Skeletal muscle tissue (tissue), 4 donors: ENCODE data around the gene SLC8B1. TPM values are rescaled to one million over a fixed set of nuclear protein-coding genes. Genes with fewer than 3 reads are reported as not detected.

Source experiments
- H3K27ac ChIP-seq: one replicate; pipeline ENCODE4 v1.7.0; 2013; ENCODE audit warnings: mild to moderate bottlenecking, low read depth, low read length, inconsistent platforms
- H3K27me3 ChIP-seq, 3 donors: one replicate each; pipeline ENCODE4 v1.7.0; 2013; ENCODE audit warnings: low read length in 3 of 3; ENCODE audit not compliant: control insufficient read depth in 3 of 3, insufficient read depth in 3 of 3
- H3K36me3 ChIP-seq, 3 donors: one replicate each; pipeline ENCODE4 v1.7.0; 2013; ENCODE audit warnings: low read length in 3 of 3; ENCODE audit not compliant: control insufficient read depth in 3 of 3, insufficient read depth in 3 of 3
- H3K4me1 ChIP-seq, 3 donors: one replicate each; pipeline ENCODE4 v1.7.0; 2013; ENCODE audit warnings: low read length in 3 of 3, mild to moderate bottlenecking in 3 of 3; ENCODE audit not compliant: control insufficient read depth in 3 of 3, insufficient read depth in 3 of 3
- H3K4me3 ChIP-seq, 3 donors: one replicate each; pipeline ENCODE4 v1.7.0; 2013; ENCODE audit warnings: low read length in 3 of 3
- H3K9ac ChIP-seq, 3 donors: one replicate each; pipeline ENCODE4 v1.7.0; 2013; ENCODE audit warnings: low read length in 3 of 3, mild to moderate bottlenecking in 3 of 3, moderate library complexity in 2 of 3, low read depth in 1 of 3
- H3K9me3 ChIP-seq, 3 donors: one replicate each; pipeline ENCODE4 v1.7.0; 2013; ENCODE audit warnings: low read length in 3 of 3; ENCODE audit not compliant: control insufficient read depth in 3 of 3
- total RNA-seq: library from RNA; depleted of rRNA; stranded (reverse); fragments of >200 nt; gene quantifications from one replicate; pipeline ENCODE4 v1.2.3, GENCODE V29; 2014
- donor health status: Osteomylitis.

SLC8B1 gene
- total RNA-seq, 1 donor from 2014 or later = 8.4 TPM

GRCh38 chr12:113278141-113278540 is 56.8 kb downstream of the SLC8B1 start:
- Histone ChIP-seq H3K9me3 (no peaks in the 10 kb centered on the region), H3K27me3 (no peaks in the 10 kb centered on the region), H3K36me3 (peaks cover 54 to 64% (median 61%) of the 10 kb centered on the region in 3 donors), H3K9ac (no peak overlapping the region), H3K4me1 (peaks cover 2 to 7% (median 3%) of the 10 kb centered on the region in 3 donors), H3K4me3 (no peak overlapping the region), H3K27ac (no peak overlapping the region)

DNA sequence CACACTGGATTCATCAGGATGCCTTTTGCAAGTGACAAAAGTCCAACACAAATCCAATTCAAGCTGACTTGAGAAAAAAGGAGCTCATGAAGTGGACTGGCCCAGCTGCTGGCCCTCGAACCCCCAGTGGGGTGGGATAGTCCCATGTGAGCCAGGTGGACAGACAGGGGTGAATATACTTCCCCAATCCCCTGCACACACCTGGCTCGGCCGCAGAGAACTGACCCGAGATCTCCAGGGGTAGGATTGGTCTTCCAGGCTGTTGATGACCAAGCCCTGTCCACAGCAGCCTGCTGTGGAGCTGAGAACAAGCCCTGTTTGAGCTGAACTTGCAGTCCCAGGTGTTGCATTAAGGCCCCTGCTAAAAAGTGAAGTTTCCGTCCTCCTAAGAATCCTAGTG is 57.4 kb downstream of the SLC8B1 start:
- Histone ChIP-seq H3K4me3 (no peak overlapping the region), H3K9me3 (no peaks in the 10 kb centered on the region), H3K27me3 (no peaks in the 10 kb centered on the region), H3K27ac (no peak overlapping the region), H3K36me3 (peaks cover 61 to 70% (median 63%) of the 10 kb centered on the region in 3 donors), H3K4me1 (peaks cover 8 to 13% (median 9%) of the 10 kb centered on the region in 3 donors), H3K9ac (no peak overlapping the region)

DNA sequence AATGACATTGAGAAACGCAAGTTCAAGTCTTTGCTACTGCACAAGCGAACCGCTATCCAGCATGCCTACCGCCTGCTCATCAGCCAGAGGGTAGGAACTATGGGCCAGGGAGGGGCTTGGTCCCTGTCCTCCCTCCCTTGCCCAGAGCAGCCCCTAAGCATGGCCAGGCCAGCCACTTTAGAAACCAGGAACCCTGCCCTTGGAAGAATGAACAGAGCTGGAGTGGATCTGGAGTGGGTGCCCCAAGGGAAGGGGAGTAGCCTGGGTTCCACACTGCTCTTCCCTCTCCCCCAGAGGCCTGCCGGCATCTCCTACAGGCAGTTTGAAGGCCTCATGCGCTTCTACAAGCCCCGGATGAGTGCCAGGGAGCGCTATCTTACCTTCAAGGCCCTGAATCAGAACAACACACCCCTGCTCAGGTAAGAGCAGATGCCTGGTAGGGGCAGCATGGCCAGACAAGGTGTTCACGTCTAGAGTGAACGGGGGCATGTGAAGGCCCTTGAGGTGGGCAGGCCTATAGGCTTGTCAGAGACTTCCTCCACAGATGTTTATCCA is 57.9 kb downstream of the SLC8B1 start:
- Histone ChIP-seq H3K36me3 (peaks cover 63 to 71% (median 63%) of the 10 kb centered on the region in 3 donors), H3K9ac (no peak overlapping the region), H3K4me3 (no peak overlapping the region), H3K27ac (no peak overlapping the region), H3K9me3 (no peaks in the 10 kb centered on the region), H3K27me3 (no peaks in the 10 kb centered on the region), H3K4me1 (peaks cover 13 to 17% (median 14%) of the 10 kb centered on the region in 3 donors)

- no peaks in the 10 kb centered on the region for H3K27me3 ChIP-seq
- H3K36me3 ChIP-seq = peaks cover 63 to 68% (median 64%) of the 10 kb centered on the region in 3 donors
Measured at GRCh38 chr12:113276306-113276705, 58.6 kb downstream of the SLC8B1 start.

GRCh38 chr12:113274848-113275247 is 60.1 kb downstream of the SLC8B1 start:
- Histone ChIP-seq H3K36me3 (peaks cover 58 to 66% (median 60%) of the 10 kb centered on the region in 3 donors), H3K9ac (no peak overlapping the region), H3K4me3 (no peak overlapping the region), H3K27ac (no peak overlapping the region), H3K9me3 (no peaks in the 10 kb centered on the region), H3K4me1 (peaks cover 22 to 28% (median 24%) of the 10 kb centered on the region in 3 donors), H3K27me3 (no peaks in the 10 kb centered on the region)

More at GRCh38 chr12:113276306-113276705, 58.6 kb downstream of the SLC8B1 start:
- no peak overlapping the region for H3K27ac ChIP-seq
- no peak overlapping the region for H3K4me3 ChIP-seq
- peaks cover 21 to 25% (median 21%) of the 10 kb centered on the region in 3 donors for H3K4me1 ChIP-seq
- H3K9ac ChIP-seq = no peak overlapping the region
- no peaks in the 10 kb centered on the region for H3K9me3 ChIP-seq

- H3K9me3 ChIP-seq = no peaks in the 10 kb centered on the region
- no peak overlapping the region for H3K4me3 ChIP-seq
- H3K36me3 ChIP-seq = peaks cover 64 to 68% (median 65%) of the 10 kb centered on the region in 3 donors
- peak overlapping the region in 1 of 3 donors; percentile 40 for H3K9ac ChIP-seq
- peak overlapping the region; percentile 83 for H3K27ac ChIP-seq
- H3K27me3 ChIP-seq = no peaks in the 10 kb centered on the region
- H3K4me1 ChIP-seq = peaks cover 22 to 28% (median 24%) of the 10 kb centered on the region in 3 donors
Measured at GRCh38 chr12:113273053-113273725, 61.7 kb downstream of the SLC8B1 start.

DNA sequence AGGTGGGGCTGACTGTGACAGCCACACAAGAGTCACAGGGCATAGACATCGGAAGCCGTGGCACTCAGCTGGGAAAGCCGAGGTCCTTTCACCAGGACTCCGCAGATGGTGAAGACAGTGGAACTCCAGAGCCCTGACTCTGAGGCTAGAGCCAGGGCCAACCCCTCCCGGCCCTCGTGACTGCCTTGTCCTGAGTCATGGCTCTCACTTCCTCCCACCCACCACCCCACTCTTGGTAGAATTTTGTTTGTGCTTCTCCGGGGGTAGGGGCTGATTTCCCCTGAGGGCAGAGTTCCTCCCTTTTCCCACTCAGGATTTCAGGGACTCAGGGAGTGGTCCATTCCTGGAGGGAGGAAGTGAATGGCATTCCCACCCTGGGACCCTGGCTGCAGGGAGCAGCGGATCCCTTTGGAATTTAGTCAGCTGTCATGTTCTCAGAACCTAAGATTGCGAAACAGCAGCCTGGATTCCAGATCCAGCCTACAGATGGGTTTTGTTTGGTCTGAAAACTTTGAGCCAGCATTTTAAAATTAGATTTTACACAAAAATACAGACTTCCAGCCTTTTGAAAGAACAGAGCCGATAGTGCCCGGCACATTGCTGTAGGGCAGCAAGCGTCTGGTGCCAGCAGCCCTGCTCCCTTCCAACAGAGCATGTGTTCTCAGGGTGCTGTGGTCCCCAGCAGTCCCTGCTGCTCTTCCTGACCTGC is 62.9 kb downstream of the SLC8B1 start:
- H3K27me3 ChIP-seq = no peaks in the 10 kb centered on the region
- H3K27ac ChIP-seq = peak overlapping the region; percentile 83
- H3K9me3 ChIP-seq = no peaks in the 10 kb centered on the region
- H3K4me3 ChIP-seq = peak overlapping the region in 2 of 3 donors; percentile 40 to 41
- H3K36me3 ChIP-seq = peaks cover 61 to 67% (median 62%) of the 10 kb centered on the region in 3 donors
- H3K9ac ChIP-seq = peak overlapping the region; percentile 12 to 75 (median 30)
- H3K4me1 ChIP-seq = peaks cover 22 to 28% (median 24%) of the 10 kb centered on the region in 3 donors

DNA sequence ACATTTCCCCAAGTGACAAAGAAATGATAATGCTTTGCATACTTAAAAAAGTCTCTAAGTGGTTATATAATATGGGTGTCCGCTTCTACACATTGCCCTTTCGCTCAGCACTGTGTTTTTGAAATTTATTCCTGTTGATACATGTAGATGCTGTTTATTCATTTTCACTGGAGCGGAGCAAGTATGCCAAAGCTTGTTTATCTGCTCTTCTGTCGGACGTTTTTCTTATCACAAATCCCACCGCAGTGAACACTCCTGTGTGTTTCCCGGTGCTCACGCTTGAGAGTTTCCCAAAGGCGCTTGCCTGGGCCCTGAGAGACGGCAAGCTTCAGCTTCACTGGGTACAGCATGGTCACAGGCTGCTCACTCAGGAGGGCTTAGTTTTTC is 63.5 kb downstream of the SLC8B1 start:
- Histone ChIP-seq H3K27ac (peak overlapping the region; percentile 83), H3K9ac (peak overlapping the region; percentile 12 to 75 (median 30)), H3K27me3 (no peaks in the 10 kb centered on the region), H3K36me3 (peaks cover 61 to 67% (median 64%) of the 10 kb centered on the region in 3 donors), H3K4me1 (peaks cover 22 to 28% (median 24%) of the 10 kb centered on the region in 3 donors), H3K9me3 (no peaks in the 10 kb centered on the region), H3K4me3 (peak overlapping the region in 1 of 3 donors; percentile 40)

DNA sequence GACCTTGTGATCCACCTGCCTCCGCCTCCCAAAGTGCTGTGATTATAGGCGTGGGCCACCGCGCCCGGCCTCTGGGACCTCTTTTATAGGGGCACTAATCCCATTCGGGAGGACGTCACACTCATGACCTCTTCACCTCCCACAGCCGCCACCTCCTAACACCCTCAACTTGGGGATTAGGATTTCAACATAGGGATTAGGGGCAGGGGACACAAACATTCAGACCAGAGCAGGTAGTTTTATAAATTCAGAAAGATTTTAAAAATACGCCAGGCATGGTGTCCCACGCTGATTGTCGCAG is 64.2 kb downstream of the SLC8B1 start:
- Histone ChIP-seq H3K9ac (no peak overlapping the region), H3K27me3 (no peaks in the 10 kb centered on the region), H3K36me3 (peaks cover 66 to 69% (median 68%) of the 10 kb centered on the region in 3 donors), H3K9me3 (no peaks in the 10 kb centered on the region), H3K4me3 (no peak overlapping the region), H3K27ac (no peak overlapping the region), H3K4me1 (peaks cover 22 to 28% (median 24%) of the 10 kb centered on the region in 3 donors)
